Measurements from ENCODE around the gene BMERB1. TPM values are rescaled to one million over a fixed set of nuclear protein-coding genes. Genes with fewer than 3 reads are reported as not detected.

Gene BMERB1
- total RNA-seq, 1 donor from 2014 or later = 45.4 TPM

DNA sequence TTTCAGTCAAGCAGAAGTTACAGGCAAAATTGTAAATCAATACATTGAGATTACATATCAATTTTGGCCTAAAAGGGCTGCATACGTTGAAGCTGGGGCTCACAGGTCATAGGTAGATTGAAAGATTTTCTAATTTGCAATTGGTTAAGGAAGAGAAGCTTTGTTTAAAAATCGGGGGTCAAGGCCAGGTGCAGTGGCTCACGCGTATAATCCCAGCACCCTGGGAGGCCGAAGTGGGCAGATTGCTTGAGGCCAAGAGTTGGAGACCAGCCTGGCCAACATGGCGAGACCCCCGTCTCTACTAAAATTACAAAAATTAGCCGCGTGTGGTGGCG, 140.2 kb downstream of the BMERB1 start:
- DNase-seq (ENCODE audit: low spot score in 2 of 2) = no peak
- peaks cover 1 to 7% of the 10 kb centered on the region in 2 donors for H3K36me3 ChIP-seq
- no peaks in the 10 kb centered on the region for H3K4me1 ChIP-seq
- H3K27me3 ChIP-seq = no peaks in the 10 kb centered on the region
- no peaks in the 10 kb centered on the region for H3K9me3 ChIP-seq
- intact Hi-C loops (cut with DNase I) = no loop called here
- no peak overlapping the region for H3K27ac ChIP-seq
- TF ChIP-seq, protein P1, sequence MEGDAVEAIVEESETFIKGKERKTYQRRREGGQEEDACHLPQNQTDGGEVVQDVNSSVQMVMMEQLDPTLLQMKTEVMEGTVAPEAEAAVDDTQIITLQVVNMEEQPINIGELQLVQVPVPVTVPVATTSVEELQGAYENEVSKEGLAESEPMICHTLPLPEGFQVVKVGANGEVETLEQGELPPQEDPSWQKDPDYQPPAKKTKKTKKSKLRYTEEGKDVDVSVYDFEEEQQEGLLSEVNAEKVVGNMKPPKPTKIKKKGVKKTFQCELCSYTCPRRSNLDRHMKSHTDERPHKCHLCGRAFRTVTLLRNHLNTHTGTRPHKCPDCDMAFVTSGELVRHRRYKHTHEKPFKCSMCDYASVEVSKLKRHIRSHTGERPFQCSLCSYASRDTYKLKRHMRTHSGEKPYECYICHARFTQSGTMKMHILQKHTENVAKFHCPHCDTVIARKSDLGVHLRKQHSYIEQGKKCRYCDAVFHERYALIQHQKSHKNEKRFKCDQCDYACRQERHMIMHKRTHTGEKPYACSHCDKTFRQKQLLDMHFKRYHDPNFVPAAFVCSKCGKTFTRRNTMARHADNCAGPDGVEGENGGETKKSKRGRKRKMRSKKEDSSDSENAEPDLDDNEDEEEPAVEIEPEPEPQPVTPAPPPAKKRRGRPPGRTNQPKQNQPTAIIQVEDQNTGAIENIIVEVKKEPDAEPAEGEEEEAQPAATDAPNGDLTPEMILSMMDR (IDR thresholded peaks at IDR 0.05) = no peak
- H3K4me3 ChIP-seq = no peak overlapping the region

DNA sequence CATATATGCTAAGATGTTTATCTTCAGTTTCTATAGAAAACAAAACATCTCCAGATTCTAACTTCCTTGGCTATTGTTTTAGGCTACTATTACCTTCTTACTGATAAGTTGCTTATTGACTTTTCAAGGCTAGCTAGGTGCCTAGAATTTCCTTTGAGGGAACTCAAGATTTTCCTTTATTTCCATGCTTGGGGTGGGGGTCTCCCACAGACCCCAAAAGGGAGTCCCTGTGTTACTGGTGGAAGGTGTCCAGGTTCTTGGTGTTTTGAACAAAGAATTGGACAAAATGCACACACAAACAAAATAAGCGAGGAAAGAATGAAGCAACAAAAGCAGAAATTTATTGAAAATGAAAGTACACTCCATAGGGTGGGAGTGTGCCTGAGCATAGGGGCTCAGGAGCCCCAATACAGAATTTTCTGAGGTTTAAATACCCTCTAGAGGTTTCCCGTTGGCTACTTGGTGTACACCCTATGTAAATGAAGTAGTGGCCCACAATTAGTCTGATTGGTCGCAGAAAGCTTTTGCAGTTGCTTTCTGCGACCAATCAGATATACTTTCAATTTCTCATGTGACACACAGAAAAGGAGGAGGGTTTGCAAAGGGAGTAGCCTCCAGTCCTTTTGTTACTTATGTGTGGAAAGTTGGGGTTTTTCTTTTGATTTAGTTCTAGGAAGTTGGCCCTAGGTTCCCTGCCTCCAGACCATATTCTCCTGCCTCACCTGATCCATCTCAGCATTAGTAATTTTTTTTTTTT, 141.1 kb downstream of the BMERB1 start:
- no peak overlapping the region for H3K4me3 ChIP-seq
- H3K36me3 ChIP-seq = no peaks in the 10 kb centered on the region
- no peaks in the 10 kb centered on the region for H3K4me1 ChIP-seq
- H3K27ac ChIP-seq = no peak overlapping the region
- no peaks in the 10 kb centered on the region for H3K9me3 ChIP-seq
- no peaks in the 10 kb centered on the region for H3K27me3 ChIP-seq
- no peak for DNase-seq (ENCODE audit: low spot score in 2 of 2)
- TF ChIP-seq, protein P1 (IDR thresholded peaks at IDR 0.05) = no peak
- intact Hi-C loops (cut with DNase I) = no loop called here

DNA sequence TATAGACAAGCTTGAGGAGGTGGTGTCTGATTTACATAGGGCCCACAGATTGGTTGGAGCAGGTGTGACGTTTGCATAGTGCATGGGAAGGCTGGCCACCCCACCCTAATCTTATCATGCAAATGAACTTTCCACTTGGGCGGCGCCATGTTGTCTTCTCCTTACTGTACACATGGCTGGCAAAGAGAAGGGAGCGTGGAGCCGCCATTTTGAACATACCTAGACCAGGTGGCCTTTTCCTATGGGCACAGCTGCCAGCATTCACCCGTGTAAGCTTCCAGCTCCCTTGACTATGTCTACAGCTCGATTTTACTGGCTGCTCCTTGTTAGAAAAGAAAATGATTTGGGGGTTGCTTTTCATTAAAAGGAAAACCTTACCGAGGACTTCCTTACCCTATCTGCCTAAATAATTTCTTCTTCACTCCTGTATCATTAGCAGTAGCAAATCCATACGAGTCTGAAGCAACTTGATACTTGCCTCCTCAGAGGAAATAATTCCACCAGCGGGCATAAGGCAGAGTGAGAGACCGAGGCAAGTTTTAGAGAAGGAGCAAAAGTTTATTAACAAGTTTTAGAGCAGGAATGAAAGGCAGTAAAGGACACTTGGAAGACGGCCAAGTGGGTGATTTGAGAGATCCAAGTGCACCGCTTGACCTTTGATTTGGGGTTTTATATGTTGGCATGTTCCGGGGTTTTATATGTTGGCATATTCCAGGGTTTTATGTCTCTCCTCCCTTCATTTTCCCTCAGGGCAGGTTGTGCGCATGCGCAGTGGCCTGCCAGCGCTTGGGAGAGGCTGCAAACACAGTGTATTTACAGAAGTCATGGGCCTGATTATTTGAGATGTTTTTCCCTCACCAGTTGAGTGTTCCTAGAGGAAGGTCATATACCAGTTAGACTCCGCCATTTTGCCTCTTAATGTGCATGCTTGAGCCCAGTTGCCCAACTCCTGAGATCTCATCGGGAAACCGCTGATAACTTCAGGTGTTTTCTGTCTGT, 142.9 kb downstream of the BMERB1 start:
- Histone ChIP-seq H3K9me3 (no peaks in the 10 kb centered on the region), H3K36me3 (peaks cover 11 to 15% of the 10 kb centered on the region in 2 donors), H3K4me1 (no peaks in the 10 kb centered on the region), H3K27me3 (no peaks in the 10 kb centered on the region), H3K27ac (no peak overlapping the region), H3K4me3 (no peak overlapping the region)
- no peak for DNase-seq (ENCODE audit: low spot score in 2 of 2)
- intact Hi-C loops (cut with DNase I) = no loop called here
- TF ChIP-seq, protein P1 (IDR thresholded peaks at IDR 0.05) = no peak

DNA sequence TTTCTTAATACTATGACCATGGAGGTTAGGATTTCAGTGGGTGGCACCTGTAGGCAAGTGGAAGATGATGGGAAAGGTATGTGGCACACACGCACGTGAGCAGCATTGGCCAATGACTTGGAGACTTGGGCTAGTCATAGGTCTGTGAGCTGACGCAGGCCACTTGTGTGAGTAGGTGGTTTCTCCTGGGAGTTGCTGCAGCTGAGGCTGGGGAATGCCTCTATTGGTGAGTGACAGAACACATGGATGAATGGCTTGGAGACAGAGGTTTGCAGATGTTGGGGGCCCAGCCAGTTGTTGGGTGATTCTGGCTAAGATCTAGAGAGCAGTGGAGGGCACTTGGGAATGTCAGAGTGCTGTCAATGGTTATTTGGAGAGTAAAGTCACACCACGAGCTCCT, 144.4 kb downstream of the BMERB1 start:
- Histone ChIP-seq H3K36me3 (peaks cover 22 to 30% of the 10 kb centered on the region in 2 donors), H3K9me3 (no peaks in the 10 kb centered on the region)
- intact Hi-C loops (cut with DNase I) = no loop called here

DNA sequence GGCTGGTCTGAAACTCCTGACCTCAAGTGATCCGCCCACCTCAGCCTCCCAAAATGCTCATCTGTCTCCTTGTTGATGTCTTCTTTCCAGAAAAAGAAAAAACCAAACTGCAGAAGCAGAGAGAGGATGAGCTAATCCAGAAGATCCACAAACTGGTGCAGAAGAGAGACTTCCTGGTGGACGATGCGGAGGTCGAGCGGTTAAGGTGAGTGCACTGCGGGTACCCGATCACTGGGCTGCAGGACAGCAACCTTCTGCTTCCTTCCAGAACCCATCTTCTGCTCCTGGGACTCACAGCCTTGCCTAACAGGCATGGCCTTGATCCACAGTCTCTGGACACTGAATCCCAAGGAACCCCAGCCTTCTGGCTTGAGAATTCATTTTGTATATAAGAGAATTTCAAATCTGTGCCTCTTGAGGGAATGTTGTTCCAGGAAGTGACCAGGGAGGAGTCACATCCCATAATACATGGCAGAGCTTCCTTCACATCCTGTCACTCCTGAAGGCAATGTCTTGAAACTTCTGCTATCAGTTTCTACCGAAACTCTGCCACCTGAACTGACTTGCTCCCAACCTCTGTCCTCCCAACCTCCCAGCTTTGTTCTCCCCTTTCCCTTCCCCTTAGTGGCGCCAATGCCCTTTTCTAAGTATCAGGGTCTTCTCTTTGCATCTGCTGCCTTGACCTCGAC, 146.9 kb downstream of the BMERB1 start:
- Histone ChIP-seq H3K4me3 (no peak overlapping the region), H3K27ac (no peak overlapping the region), H3K9me3 (peaks cover 0 to 4% of the 10 kb centered on the region in 2 donors), H3K36me3 (peaks cover 24 to 52% of the 10 kb centered on the region in 2 donors), H3K27me3 (no peaks in the 10 kb centered on the region), H3K4me1 (no peaks in the 10 kb centered on the region)
- TF ChIP-seq, protein P1 (IDR thresholded peaks at IDR 0.05) = no peak
- DNase-seq (ENCODE audit: low spot score in 2 of 2) = no peak
- intact Hi-C loops (cut with DNase I) = no loop called here

More for the DNA sequence above, 144.4 kb downstream of the BMERB1 start:
- no peak for DNase-seq (ENCODE audit: low spot score in 2 of 2)
- Histone ChIP-seq H3K4me1 (no peaks in the 10 kb centered on the region), H3K4me3 (no peak overlapping the region), H3K27me3 (no peaks in the 10 kb centered on the region), H3K27ac (no peak overlapping the region)
- TF ChIP-seq, protein P1 (IDR thresholded peaks at IDR 0.05) = no peak
